C4-2B (cell line): ENCODE data around the gene TREML4.

Experiments used
- CTCF ChIP-seq: fragments of 450-650 bp; conservative IDR thresholded peaks from 2 replicates; pipeline ENCODE4 v1.5.1; 2017; ENCODE audit warnings: mild to moderate bottlenecking
- ZFX ChIP-seq: fragments of 450-650 bp; IDR thresholded peaks from 2 replicates; pipeline ENCODE4 v1.6.1; 2017

GRCh38 chr6:41247882-41248705 is 19.9 kb downstream of the TREML4 start:
- TF ChIP-seq CTCF (no peak), ZFX (no peak)
